Erythroblast (primary cell): ENCODE data around the gene NCOR2.

Source experiments
- GATA1 ChIP-seq: IDR thresholded peaks from 2 replicates; pipeline ENCODE4 v1.6.1; 2011; ENCODE audit warnings: low read depth, mild to moderate bottlenecking, control low read depth, low read length, moderate library complexity
- POLR2A ChIP-seq: IDR thresholded peaks from 2 replicates; pipeline ENCODE4 v1.6.1; 2011; ENCODE audit warnings: mild to moderate bottlenecking, low read length

DNA sequence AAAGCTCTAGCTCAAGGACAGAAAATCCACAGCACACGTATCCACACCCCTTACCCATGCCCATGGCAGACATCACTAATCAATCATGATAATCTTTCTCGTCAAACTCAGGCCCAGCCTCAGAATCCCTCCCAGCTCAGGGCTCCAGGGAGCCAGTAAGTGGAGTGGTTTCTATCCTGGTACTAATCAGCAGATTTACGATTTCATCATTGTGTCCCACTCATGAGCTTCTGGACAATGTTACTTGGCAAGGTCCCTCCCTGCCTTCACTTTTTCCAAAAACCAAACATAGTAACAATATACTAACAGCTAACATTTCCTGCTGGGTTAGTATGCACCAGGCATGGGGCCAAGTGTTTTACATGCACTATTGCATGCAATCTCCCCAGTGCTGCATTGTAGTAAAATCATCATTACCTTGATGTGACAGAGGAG lies 45.8 kb upstream of the NCOR2 start:
- TF ChIP-seq POLR2A, result no peak
- TF ChIP-seq GATA1, result no peak
